ENCODE data around the gene DBP. TPM values are rescaled to one million over a fixed set of nuclear protein-coding genes. Genes with fewer than 3 reads are reported as not detected.
A peak's percentile ranks its signal among the peaks of the same experiment; 100 is the strongest.

The DBP gene
- total RNA-seq, 1 experiment from 2014 or later: 12.6 TPM

GRCh38 chr19:48616491-48617056 is 20.6 kb downstream of the DBP start:
- Histone ChIP-seq H2BK5ac (ENCODE audit: insufficient read length, low read length) (no peak overlapping the region), H3K27ac (ENCODE audit: insufficient read length, low read depth, low read length) (no peak overlapping the region), H2AFZ (ENCODE audit: low read length) (no peak overlapping the region), H3T11ph (ENCODE audit: low read length) (no peak overlapping the region), H4K8ac (replicated peaks; ENCODE audit: insufficient read length, low read depth, low read length) (no peak overlapping the region), H3K27me3 (ENCODE audit: insufficient read depth, low read length) (no peaks in the 10 kb centered on the region), H3K23ac (ENCODE audit: insufficient read length, low read depth, low read length) (no peak overlapping the region), H2BK12ac (ENCODE audit: insufficient read length, low read depth, low read length) (no peak overlapping the region), H4K91ac (ENCODE audit: insufficient read length, low read depth, low read length) (no peak overlapping the region), H4K20me1 (ENCODE audit: control insufficient read depth, insufficient read depth, insufficient read length) (no peaks in the 10 kb centered on the region), H2BK20ac (ENCODE audit: low read depth, low read length, poor library complexity, severe bottlenecking) (no peak overlapping the region), H2AK5ac (ENCODE audit: insufficient read length, low read length) (no peak overlapping the region), H3K56ac (ENCODE audit: insufficient read length, low read depth, low read length) (no peak overlapping the region), H2BK15ac (ENCODE audit: low read depth, low read length) (no peak overlapping the region), H3K4ac (ENCODE audit: low read depth, low read length) (no peak overlapping the region), H3K18ac (ENCODE audit: insufficient read length, low read depth, low read length) (no peak overlapping the region), H3K79me2 (ENCODE audit: insufficient read depth, low read length) (peaks cover 18% of the 10 kb centered on the region), H3K9me3 (ENCODE audit: control insufficient read depth, low read depth, low read length) (no peaks in the 10 kb centered on the region), H3K23me2 (ENCODE audit: insufficient read length, low read depth, low read length, poor library complexity, severe bottlenecking) (peaks cover 10% of the 10 kb centered on the region), H2BK120ac (ENCODE audit: low read depth, low read length, poor library complexity, severe bottlenecking) (no peak overlapping the region), H3K79me1 (ENCODE audit: insufficient read depth, low read depth, low read length, poor library complexity, severe bottlenecking) (peaks cover 4% of the 10 kb centered on the region), H3K14ac (ENCODE audit: insufficient read depth, low read length) (no peak overlapping the region), H4K5ac (ENCODE audit: insufficient read length, low read depth, low read length) (no peak overlapping the region), H3K9ac (ENCODE audit: extremely low read depth, insufficient read length, low read length) (peak overlapping the region; percentile 0), H3K4me2 (ENCODE audit: insufficient read depth, insufficient read length, low read length) (no peak overlapping the region), H3K4me1 (ENCODE audit: insufficient read depth, low read length) (peaks cover 3% of the 10 kb centered on the region; the same call in 1 of the 2 replicates)
- Mint-ChIP-seq H3K9me3 (no peaks in the 10 kb centered on the region; a peak in 1 of 5 replicates), H3K36me3 (ENCODE audit: insufficient read depth in 1 of 3, low read depth in 3 of 3) (peaks cover 38 to 60% (median 56%) of the 10 kb centered on the region in 3 experiments), H3K4me1 (peaks cover 40 to 54% of the 10 kb centered on the region in 2 experiments), H3K4me3 (peak overlapping the region; percentile 97 to 99), H3K27ac (peak overlapping the region; percentile 77 to 96 (median 89)), H3K27me3 (ENCODE audit: low read depth) (no peaks in the 10 kb centered on the region; the same call in 1 of the 2 replicates)
- TF ChIP-seq, protein P1, sequence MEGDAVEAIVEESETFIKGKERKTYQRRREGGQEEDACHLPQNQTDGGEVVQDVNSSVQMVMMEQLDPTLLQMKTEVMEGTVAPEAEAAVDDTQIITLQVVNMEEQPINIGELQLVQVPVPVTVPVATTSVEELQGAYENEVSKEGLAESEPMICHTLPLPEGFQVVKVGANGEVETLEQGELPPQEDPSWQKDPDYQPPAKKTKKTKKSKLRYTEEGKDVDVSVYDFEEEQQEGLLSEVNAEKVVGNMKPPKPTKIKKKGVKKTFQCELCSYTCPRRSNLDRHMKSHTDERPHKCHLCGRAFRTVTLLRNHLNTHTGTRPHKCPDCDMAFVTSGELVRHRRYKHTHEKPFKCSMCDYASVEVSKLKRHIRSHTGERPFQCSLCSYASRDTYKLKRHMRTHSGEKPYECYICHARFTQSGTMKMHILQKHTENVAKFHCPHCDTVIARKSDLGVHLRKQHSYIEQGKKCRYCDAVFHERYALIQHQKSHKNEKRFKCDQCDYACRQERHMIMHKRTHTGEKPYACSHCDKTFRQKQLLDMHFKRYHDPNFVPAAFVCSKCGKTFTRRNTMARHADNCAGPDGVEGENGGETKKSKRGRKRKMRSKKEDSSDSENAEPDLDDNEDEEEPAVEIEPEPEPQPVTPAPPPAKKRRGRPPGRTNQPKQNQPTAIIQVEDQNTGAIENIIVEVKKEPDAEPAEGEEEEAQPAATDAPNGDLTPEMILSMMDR (conservative IDR thresholded peaks at IDR 0.05): no peak
- no CpG with 5 or more reads among the region's 12 CpGs for WGBS (ENCODE audit: extremely low coverage, insufficient read length, low lambda C conversion rate)
- DNase-seq: peak; percentile 28
